ENCODE data around the gene FLNB.
"Not testable (repeated sequence)": the region's sequence is repeated elsewhere in the genome, so short reads cannot be mapped to it uniquely, and the experiment has no call there.

Gene FLNB

DNA sequence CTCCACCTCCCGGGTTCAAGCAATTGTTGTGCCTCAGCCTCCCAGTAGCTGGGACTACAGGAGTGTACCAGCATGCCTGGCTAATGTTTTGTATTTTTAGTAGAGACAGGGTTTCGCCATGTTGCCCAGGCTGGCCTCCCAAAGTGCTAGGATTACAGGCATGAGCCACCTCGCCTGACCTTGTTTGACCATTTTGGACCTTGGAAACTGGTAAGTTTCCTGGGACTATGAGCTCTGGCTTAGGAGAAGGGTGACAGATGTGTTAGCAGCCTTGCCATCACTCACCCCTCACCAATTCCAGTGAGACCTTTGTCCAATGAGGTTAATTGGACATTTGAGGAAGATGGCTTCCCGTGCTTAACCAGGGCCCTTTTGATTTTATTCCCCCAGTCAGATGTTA is 182.7 kb downstream of the FLNB start:
- DNase-seq = no peak

DNA sequence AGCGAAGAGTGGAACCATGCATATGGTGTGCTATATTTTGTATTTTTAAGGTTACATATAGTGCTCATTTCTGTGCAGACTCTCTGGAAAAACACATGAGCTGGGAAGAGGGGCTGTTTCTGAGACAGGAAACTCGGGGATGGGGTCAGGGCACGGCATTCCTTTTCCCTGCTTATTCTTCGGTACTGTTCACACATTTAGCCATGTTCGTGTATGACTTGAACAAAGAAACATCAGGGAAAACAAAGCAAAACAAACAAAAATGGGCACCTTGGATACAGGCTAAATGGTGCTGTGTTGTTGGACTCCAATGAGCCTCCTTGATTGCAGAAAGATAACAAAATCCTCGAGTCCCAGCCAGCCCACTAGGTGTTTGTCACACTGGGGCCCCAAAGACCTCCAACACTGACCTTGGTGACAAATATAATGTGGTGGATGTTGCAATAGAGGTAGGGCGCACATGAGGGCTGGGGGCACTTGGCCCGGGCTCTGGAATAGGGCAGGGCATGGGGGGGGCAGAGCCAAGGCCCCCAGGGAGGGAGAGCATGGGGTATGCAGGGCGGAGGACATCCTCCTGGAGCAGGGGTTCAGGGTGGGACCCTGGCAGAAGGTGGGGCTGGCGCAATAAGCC is 183.3 kb downstream of the FLNB start:
- DNase-seq = no peak

DNA sequence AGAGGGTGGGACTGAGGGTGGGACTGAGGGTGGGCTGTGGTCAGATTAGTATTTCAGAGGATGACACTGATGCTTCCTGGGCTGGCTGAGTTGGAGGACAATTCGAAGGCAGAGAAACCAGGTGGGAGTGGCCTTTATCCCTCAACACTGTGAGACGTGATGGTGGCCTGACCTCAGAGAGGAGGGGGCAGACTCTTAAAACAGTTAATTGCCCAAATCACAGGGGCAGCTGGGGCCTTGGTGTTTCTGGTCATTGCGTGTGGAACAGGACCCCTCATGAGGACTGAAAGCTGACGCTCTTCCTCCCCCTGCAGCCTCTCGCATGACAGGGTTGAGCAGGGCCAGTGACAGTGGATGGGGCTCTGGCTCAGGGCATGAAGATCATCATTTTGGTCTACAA is 183.8 kb downstream of the FLNB start:
- no peak for DNase-seq

DNA sequence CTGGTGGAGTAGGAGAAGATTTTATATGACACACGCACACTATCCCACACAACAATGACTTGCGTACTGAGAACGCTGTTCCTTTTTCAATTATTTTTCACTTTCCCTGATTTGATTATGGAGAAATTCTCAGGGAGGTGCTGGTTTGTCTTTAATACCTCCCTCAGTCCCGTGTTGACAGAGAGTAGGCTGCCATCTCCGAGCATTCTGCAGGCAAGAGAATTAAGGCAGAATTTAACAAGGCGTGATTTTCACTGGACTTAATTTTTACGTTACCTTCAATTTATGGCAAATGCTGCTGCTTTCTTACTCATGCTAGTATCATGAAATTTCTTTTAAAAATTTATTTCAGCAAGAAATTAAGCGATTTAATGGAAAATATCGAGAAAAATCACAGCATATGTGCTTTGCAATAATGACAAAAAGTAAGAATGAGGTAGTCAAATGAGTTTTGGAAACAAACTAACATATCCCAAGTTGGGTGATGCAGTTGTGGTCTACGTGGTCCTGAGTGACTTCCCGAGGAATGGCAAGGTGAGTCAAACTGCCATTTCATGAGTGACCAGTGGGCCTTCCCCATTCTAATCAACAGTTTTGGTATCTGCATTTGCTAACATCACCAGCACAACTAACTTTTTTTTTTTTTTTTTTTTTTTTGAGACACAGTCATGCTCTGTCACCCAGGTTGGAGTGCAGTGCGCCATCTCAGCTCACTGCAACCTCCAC is 185.6 kb downstream of the FLNB start:
- DNase-seq = no peak

DNA sequence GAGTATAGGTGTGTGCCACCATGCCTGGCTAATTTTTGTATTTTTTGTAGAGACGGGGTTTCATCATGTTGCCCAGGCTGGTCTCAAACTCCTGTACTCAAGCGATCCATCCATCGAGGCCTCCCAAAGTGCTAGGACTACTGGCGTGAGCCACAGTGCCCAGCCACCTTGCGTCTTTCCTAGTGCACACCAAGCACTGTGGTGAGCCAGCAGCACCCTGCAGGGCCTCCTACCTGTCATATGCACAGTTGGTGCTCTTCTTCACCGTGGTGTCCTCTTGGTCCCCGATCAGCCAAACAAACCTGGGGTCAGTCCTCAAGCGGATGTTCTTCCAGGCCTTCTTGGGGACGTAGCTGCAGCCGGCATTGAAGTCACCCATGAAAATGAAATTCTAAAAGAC is 189.4 kb downstream of the FLNB start:
- no peak for DNase-seq

DNA sequence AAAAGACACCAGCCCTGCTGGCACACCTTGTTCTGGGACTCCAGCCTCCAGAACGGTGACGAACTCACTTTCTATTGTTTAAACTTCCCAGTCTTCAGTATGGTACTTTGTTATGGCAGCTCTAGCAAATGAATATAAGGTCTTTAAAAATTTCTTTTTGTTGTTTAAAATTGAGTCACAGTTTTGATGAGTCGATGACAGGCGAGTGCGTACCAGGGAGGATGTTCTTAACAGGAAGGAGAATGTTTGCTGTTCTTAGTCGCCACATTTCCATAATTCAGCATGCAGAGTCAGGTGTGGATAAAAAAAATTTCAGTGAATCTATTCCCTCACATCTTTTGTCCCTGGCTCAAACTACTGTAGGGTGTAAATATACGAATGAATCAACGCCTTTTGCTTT is 190.1 kb downstream of the FLNB start:
- no peak for DNase-seq

DNA sequence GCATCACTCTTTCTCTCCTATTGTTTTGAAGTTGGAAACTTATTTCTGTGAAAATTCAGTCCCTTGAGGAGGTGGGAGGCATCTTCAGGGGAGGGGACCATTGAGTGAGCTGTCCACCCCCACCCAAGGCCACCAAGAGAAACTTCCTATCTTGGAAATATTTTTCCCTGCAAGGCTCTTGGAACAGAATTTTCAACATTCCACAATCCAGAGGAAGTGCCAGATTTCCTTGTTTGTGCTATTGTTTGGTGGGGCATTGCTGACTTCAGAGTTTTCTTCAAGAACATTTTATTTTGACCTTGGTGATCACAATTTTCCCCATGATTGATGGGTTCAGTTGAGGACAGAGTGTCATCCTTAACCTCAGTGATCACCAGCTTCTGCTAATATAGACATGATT is 190.6 kb downstream of the FLNB start:
- no peak for DNase-seq

DNA sequence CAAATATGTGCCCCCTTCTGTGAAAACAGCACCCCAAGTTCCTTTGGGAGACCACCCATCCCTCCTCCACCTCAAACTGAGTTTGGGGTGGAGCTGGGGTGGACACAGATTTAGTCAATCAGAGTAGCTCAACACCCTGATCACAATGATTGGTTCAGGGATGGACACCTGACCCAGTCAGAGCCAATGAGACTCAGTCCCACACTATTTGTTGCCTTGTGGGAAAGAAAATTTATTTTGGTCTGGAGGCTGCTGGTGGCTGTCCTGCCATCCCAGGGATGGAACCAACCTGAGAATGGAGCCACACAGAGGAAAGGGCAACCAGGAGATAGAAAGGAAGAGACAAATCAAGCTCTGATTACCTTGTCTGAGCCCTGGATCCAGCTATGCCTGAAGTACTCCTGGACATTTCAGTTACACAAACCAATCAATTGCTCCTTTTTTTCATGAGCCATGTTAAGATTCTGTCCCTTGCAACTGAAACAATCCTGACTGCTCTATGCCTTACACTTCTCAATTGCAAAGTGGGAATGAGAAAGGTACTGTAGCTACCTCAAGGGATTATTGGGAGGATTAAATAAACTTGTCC is 192.0 kb downstream of the FLNB start:
- no peak for DNase-seq

DNA sequence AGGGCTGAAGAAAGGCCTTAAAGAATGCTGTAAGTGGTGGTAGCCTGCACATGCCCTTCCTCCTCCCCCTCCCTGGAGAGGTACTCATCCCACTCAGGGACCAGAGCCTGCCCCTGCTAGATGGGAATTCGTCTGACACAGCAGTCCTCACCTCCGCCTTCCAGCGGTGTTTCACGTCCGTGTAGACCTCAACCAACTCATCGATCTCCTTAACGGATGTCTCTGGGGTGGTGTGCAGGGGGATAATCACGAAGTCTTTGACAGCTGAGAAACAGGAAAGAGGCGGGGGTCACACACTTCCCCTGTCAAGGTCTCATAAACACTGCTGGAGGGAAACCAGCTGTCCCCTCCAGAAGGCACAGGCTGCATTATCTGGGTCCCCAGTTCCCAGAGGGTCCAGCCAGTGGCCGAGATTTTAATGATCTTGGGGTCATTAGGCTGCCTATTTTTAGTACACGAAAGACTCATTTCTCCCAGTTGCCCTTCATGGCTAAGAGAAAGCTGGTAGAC is 192.7 kb downstream of the FLNB start:
- DNase-seq = no peak

DNA sequence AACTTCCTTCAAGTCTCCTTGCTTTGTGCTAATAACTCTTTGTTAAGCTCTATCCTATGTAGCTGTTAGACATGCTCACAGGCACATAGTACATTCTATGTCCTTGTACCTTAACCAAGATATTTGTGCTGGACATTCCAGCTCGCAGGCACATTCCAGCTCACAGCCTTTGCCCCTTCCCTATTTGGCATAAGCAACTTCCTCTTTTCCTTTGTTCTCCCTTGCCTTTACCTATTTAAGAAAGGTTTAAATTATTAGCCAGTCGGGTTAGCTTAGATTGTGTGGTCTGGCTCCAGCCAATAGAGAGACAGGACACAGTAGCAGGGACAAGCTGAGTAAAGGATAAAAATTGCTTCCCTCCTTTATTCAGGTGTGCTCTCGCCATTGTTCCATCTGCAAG is 193.2 kb downstream of the FLNB start:
- not testable (repeated sequence) for DNase-seq

DNA sequence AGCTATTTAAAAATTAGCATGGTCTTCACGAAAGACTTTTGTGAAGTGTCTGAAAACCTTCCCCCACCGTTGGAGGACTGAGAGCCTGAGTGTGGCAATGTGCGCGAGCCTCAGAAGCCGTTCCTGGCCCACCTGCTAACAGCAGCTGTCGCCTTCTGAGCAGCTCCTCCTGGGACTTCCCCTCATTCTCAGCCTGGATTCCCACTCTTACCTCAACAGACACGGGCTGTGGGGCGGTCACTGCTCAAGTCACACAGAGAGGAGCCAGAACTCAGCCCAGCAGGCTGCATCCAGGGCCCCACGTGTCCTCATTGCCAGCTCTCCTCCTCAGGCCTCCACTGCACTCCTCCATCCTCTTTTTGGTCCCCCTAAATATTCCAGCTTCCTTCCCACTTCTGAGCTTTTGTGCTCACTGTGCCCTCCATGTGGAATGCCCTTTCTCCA is 194.7 kb downstream of the FLNB start:
- DNase-seq = no peak

DNA sequence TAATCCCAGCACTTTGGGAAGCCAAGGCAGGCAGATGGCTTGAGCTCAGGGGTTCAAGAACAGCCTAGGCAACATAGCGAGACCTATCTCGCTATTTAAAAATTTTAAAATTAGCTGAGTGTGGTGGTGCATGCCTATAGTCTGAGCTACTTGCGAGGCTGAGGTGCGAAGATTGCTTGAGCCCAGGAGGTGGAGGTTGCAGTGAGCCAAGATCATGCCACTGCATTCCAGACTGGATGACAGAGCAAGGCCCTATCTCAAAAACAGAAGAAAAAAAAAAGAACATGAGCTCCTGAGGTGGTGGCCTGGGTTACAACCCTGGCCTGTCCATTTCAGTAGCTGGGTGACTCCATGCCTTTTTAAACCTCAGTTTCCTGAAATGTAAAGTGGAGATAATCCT is 195.3 kb downstream of the FLNB start:
- no peak for DNase-seq

DNA sequence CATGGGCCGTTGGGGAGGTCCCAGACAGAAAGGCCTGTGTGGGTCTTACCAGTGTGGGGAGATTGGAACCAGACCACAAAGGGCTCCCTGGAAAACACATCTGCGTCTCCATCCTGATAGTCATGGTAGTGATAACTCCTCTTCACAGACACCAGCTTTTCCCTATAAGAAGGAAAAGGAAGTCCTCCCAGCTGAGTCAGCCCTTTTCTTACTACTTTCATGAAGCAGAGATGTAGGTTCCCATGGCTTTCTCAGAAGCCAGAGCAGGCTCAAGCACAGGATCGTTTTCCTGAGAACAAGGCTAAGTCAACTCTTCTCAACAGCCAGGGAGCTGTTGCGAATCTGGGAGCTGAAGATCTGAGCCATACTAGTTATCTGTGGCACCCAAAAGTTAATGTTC is 196.5 kb downstream of the FLNB start:
- no peak for DNase-seq

DNA sequence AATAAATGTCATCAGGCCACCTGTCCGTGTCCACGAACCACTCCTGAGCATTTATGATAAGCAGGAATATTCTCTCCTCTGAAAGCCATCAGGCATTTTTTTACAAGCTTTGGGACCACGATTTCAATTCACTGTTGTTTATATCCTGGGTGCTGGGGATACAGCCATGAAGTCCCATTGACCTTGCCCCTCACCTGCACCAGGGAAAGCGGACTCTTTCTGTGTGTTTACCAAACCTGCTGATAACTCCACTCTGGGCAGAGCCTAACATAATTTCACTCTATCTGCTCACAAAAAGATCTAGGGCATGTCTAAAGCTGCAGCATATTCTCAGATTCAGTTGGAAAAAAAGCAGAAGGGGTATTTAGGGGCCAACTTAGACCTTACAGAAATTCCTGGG is 197.8 kb downstream of the FLNB start:
- no peak for DNase-seq

DNA sequence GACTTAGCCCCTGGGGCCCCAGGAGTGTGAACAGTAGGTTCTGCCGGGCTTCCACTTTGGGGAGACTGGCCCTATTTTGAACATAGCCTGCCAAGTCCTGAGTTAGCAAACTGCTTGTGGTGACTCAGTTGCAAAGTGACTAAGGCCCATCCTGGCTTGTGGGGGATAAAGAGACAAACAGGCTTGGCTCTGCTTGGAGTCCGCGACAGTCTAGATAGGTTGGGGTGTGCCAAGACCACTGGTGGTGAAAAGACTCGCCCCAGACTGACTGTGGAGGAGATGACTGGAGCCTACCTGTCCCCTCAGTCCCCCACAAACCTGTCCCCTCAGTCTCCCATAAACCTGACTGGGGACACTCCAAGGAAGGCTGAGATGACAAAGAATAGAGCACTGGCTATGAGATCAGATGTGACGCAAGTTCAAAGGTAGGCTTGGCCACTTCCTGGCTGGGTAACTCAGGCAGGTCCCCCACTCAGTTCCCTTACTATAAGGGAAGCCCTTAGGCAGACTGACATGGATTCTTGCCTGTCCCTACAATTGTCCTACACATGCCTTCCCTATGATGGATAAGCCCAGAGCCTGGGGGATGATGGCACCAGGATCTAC is 198.3 kb downstream of the FLNB start:
- DNase-seq = peak; percentile 59

DNA sequence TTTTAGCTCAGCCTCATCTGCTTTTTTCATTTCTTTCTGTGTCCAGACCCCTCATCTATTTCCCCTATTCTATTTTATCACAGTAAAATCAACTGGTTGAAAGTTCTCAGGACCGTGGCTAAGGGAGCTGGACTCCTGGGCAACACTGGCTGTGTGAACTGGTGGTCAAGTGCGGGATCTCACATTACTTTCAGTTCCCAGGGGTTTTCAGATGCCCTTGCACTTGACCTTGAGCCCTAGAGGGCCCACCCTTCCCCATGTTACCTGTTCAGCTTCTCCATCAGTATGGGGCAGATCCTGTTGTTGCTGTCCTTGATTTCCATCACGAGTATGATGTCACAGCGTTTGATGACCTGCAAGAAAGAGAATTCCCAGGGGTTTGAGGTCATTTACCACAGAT is 199.7 kb downstream of the FLNB start:
- DNase-seq = no peak

DNA sequence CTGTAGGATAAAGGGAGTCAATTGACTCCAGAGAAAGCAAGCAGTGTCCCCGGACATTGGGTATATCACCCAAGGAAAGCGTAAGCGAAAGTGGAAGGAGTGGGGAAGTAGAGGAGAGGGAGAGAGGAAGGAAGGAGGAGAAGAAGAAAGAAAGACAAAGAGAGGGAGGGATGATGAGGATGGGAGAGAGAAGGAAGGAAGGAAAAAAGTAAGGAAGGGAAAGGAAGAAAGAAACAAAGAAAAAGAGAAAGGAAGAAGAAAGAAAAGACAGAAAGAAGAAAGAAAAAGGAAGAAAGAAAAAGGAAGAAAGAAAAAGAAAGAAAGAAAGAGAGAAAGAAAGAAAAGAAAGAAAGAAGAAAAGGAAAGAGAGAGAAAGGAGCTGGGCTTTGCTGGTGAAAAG is 201.7 kb downstream of the FLNB start:
- no peak for DNase-seq

DNA sequence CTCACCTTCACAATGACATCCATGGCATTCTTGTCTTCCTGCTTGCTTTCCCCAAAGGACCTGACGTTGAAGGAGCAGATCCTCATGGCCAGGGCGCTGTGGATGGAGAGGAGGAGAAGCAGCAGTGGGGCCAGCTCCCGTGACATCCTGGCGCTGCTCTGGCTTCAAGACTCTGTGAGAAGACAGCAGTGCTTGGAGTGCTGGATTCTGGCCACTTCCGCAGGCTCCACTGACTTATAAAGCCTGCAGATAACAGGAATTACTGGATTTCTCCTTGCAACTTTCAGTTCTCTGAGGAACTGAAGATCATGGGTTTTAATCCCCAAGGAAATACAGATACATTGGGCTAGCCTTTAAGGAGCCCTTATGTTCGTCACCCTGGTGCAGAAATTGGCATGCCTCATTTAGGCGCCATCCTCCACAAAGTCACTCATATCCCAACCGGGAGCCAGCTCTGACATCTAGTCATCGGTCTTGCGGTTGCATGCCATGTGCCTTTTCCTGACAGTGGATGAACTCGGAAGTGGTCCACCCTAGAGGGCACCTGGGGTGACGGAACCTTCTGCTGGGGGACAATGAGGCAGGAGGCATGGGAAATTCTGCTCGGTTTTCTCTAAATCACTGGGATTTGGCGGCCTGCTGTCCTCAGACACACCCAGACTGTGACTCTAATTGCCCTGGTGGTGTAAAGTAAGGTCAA is 202.7 kb downstream of the FLNB start, which contains the start of gene DNASE1L3:
Gene DNASE1L3, minus strand, starts transcription at position 212 of the 700 bp plus-strand sequence. Its CDS starts 66 bp downstream, at position 146.
- no peak for DNase-seq

DNA sequence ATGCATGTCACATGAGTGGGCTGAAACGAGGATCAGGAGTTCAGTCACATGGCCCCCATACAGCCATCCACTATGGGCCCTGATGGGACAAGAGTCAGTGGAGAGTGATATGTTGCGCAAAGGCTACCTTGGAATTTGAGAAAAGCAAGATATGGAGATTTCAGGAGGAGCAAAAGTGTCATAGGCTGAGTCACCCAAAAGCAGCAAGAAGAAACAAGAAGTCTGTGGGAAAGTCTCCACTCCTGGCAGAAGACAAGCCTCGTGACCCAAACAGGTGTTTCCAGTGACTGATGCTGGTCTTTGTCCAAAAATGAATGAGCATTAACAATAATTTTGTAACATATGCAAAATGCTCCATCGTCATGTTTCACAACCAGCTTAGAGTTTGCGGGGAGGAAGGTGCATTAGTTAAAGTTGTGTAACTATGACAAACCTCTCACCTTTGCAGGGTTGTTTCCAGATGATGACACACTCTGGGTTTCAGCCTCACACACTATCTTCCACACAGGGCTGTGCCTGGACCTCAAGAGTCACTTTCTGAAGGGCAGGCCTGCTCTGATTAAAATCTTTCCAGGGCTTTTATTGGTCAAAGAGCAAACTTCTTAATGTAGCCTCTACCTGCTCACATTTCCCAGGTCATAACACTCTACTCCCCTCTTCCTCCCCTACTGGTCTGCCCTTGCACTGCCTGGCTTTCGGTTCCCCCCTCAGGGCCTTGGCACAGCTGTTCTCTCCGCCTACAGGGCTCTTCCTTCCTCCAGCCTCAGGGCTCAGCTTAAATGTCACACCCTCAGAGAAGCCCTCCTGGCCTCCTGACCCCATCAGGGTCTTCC is 206.5 kb downstream of the FLNB start:
- no peak for DNase-seq

DNA sequence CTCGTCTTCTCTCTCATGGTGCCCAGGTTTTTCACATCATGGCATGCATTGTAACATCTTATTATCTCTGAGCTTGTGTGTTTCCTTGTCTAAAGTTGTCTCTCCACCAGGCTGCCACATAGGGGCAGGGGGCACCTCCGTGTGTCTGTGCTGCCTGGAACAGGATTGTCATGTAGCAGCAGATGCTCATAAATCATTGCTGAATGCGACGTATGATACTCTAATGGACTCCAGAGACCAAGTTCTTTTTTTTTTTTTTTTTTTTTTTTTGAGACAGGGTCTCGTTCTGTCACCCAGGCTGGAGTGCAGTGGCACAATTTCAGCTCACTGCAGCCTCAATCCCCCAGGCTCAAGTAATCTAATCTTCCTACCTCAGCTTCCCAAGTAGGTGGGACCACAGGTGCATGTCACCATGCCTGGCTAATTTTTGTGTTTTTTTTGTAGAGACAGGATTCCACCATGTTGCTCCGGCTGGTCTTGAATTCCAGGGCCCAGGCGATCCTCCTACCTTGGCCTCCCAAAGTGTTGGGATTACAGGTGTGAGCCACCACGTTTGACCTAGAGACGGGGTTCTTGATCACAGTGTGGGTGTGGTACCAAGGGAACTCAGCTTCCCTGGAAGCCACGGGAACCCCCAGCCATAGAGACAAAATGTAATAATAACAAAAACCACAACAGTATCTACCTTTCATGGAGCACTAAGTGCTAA is 207.2 kb downstream of the FLNB start:
- DNase-seq = no peak

DNA sequence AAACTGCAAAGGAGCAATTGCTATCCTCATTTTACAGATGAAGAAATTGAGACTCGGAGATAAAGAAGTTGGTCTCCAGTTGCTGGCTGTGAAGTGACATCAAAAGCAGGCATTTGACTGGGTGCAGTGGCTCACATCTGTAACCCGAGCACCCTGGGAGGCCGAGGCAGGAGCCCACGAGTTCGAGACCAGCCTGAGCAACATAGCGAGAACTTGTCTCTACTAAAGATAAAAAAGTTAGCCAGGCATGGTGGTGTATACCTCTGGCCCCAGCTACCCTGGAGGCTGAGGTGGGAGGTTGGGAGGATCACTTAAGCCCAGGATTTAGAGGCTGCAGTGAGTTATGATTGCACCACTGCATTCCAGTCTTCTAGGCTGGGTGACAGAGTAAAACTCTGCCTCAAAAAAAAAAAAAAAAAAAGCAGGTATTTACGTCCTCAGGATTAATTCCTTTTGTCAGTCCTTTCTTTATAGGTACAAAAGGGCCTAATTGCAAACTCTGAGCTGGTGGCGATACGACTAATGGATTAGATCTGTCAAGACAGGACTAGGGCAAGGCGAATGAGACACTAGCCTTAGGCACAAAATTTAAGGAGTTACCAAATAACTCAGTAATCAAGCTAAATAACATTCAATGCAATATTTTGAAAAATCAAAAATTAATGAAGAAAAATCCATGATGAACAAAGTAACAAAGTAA is 208.4 kb downstream of the FLNB start:
- DNase-seq = no peak

Data from T1000 (cell line).